GM21723 (cell line): ENCODE data around the gene LCN15.
"Not testable (repeated sequence)": the region's sequence is repeated elsewhere in the genome, so short reads cannot be mapped to it uniquely, and the experiment has no call there.

Source experiments
- ATAC-seq: cut with Tn5 transposase; IDR thresholded peaks from one replicate; pipeline ENCODE4 v1.9.1; 2021; ENCODE audit warnings: mild to moderate bottlenecking, moderate library complexity; ENCODE audit not compliant: unreplicated experiment

The LCN15 gene

GRCh38 chr9:136776947-136777346, 12.6 kb upstream of the LCN15 start:
- ATAC-seq: no peak

- no peak for ATAC-seq
These were observed 10.9 kb upstream of the LCN15 start for GRCh38 chr9:136775191-136775590.

GRCh38 chr9:136774416-136775045, 10.2 kb upstream of the LCN15 start:
- no peak for ATAC-seq

- ATAC-seq: no peak
These were observed 9.2 kb upstream of the LCN15 start for GRCh38 chr9:136773386-136774044.

DNA sequence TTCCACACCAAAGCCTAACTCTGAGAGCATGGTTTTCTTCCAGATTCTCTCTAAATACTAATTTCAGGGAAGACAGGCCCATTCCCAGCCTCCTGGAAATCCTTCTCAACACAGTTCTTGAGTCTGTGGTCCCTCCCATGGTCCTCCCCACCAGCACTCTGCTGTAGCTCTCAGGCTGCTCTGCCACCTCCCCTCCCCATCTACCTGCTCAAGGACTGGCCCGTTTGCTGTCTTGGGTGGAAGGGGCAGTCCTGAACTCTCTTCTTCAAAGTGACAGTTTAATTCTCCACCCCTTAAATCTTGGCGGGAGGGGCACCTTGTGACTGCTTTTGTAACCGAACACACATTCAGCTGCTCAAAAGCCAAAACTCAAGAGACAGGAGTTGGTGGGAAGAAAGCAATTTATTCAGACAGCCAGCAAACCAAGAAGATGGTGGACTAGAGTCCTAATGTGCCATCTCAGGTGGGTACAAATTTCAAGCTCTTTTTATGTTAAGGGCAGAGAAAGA, 7.6 kb upstream of the LCN15 start:
- no peak for ATAC-seq

- ATAC-seq: no peak
These were observed 5.4 kb upstream of the LCN15 start for GRCh38 chr9:136769710-136770191.

- not testable (repeated sequence) for ATAC-seq
These were observed 2.2 kb upstream of the LCN15 start for GRCh38 chr9:136766410-136767120.

DNA sequence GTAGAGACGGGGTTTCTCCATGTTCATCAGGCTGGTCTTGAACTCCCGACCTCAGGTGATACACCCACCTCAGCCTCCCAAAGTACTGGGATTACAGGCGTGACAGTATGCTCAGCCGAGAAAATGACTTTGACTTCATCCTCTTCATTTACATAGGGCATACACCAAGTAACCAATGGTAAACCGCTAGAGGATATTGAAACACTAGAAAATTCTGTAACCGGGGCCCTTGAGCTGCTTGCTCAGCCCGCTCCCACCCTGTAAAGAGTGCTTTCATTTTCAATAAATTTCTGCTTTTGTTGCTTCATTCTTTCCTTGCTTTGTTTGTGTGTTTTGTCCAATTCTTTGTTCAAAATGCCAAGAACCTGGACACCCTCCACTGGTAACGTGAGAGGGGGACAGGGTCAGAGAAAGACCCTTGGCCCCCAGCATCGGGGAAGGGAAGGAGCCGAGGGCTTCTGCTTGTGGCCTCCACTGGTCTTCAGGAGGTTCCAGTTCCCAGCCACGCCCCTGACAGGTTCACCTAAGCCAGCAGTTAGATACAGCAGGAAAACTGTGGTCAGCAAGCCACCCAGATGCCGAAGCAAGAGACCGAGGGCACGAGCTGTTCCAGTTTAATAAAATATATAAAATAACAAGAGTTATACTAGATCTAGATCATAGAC, 1.6 kb upstream of the LCN15 start:
- ATAC-seq: peak; percentile 65

- ATAC-seq: no peak
These were observed 723 bp upstream of the LCN15 start for GRCh38 chr9:136765041-136765440.

- no peak for ATAC-seq
These were observed 676 bp downstream of the LCN15 start for GRCh38 chr9:136763649-136764035.

DNA sequence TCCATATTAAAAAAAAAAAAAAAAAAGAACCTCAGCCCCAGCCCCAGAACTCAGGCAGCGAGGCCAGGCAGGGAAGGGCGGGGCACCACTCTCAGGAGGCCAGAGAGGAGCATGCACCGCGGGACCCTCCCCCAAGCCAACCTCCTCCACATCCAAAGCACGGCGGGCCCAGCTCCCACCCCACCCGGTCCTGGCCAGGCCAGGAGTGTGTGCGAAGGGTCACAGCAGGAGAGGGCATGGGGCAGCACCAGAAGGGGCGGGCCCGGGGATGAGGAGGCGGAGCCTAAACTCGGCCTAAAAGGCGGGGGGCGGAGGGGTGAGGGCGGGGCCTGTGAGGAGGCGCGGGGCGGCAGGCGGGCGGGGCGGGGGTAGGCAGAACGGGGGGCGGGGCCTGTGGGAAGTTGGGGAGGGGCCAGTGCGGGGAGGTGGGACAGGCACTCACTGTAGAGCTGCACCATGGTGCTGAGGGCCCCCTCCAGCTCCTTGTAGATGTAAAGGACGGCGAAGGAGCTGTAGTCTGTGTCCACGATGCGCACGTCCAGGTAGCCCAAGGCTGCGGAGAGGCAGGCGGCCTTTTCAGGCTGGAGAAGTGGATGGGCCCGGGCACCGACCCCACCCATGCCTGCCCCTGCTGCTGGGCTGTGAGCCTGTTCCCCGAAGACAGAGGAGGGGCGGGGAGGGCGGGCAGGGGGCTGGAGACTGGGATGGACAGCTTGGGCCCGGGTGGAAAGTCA, 1.2 kb downstream of the LCN15 start:
- no peak for ATAC-seq

GRCh38 chr9:136762221-136762691, 2.1 kb downstream of the LCN15 start:
- no peak for ATAC-seq

- ATAC-seq: no peak
These were observed 2.8 kb downstream of the LCN15 start for GRCh38 chr9:136761545-136761981.

- ATAC-seq: not testable (repeated sequence)
These were observed 3.3 kb downstream of the LCN15 start for GRCh38 chr9:136760834-136761544.

DNA sequence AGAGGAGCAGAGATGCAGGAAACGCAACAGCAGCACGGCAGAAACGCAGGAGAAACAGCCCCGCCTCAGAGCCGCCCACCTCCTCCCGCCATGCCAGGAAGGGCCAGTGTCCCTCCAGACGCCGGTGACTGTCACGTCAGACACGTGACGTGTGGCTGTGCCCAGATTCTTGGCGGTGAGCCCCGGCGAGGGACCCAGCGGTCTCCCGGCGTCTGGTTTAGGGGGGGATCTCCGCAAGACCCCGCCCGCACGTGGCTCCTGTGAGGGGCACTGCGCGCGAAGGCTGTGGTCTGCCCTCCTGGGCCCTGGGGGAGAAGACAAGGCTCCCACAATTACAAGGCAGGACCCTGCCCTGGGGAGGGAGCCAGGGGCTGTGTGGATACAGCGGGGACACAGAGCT, 3.9 kb downstream of the LCN15 start:
- no peak for ATAC-seq

DNA sequence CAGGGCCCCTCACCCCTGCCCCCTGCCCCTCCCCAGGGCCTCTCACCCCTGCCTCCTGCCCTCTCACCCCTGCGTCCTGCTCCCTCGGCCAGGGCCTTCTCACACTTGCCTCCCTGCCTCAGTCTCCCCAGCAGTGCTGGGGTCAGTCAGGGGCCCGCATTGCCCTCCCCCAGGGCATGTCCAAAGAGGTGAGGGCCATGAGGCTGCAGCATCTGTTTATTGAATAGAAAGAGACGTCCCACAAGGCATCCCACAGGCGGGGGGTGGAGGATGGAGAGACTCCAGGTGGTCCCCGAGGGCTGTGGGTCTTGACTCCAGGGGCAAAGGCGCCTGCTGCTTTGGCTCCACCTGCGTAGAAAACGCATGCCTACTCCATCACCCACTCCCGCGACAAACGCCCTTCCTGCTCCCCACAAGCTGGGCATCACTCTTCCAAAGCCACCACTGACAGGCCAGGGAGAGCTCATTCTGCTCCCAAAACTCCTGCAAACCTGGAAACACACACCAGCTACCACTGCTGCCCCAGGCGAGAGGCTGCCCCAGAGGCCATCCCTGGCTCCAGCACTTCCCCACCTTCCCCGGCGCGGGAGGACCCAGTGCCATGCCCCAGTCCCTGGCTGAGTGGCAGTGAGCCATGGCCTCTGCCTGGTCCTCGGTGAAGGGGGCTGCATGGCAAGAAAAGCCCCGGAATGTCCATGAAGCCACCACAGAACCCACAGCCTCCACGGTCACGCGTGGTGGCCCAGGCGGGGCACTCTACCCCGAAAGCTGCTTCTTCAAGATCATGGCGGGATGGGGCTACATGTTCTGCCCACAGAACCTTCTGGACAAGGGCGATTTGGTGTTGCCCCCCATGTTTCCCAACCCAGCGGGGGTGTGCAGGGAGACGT, 4.6 kb downstream of the LCN15 start:
- no peak for ATAC-seq

GRCh38 chr9:136759001-136759400, 5.3 kb downstream of the LCN15 start:
- no peak for ATAC-seq

GRCh38 chr9:136757751-136758140, 6.6 kb downstream of the LCN15 start:
- ATAC-seq: no peak

GRCh38 chr9:136757328-136757727, 7.0 kb downstream of the LCN15 start:
- no peak for ATAC-seq
